IMR-90 (cell line): ENCODE measurements around the gene BCAS1. TPM values are rescaled to one million over a fixed set of nuclear protein-coding genes. Genes with fewer than 3 reads are reported as not detected.

ENCODE experiments used
- ATAC-seq: fragments of 200-7000 bp; cut with Tn5 transposase; 2 replicates; pipeline ENCODE4 v1.9.1; 2020; ENCODE audit warnings: low read depth, mild to moderate bottlenecking, moderate library complexity
- BruUV-seq: library from RNA; stranded (reverse); fragments of 400-500 nt; replicated peaks from 2 replicates; lab custom pipeline; 2021; lab: Mats Ljungman, UMichigan
- CTCF ChIA-PET: fragments of 300-600 bp; formaldehyde crosslinking; extraction: SDS; loops from one replicate; lab custom pipeline; 2021; ENCODE audit warnings: antibody characterized with exemption; lab: Yijun Ruan, JAX
- POLR2A ChIA-PET: fragments of 300-600 bp; sonication (Branson Sonifier 250); formaldehyde crosslinking; loops from one replicate; lab custom pipeline; 2022; ENCODE audit warnings: antibody characterized with exemption; ENCODE audit not compliant: unreplicated experiment; lab: Charles Lee
- DNase-seq: peaks from one replicate; pipeline ENCODE4 v3.0.0; 2013
- H2AFZ ChIP-seq: replicated peaks from 2 replicates; pipeline ENCODE3; 2013; ENCODE audit warnings: low read length, mild to moderate bottlenecking; ENCODE audit not compliant: poor library complexity
- H2AK5ac ChIP-seq: 2 replicates; pipeline ENCODE4 v1.6.1; 2013; ENCODE audit warnings: low read depth, low read length, inconsistent platforms
- H2AK9ac ChIP-seq: replicated peaks from 2 replicates; pipeline ENCODE3; 2013; ENCODE audit warnings: mild to moderate bottlenecking, low read depth, low read length, moderate library complexity; ENCODE audit not compliant: poor library complexity
- H2BK120ac ChIP-seq: 2 replicates; pipeline ENCODE4 v1.6.1; 2013; ENCODE audit warnings: low read depth, low read length, inconsistent platforms
- H2BK15ac ChIP-seq: 3 replicates; pipeline ENCODE4 v1.6.1; 2013; ENCODE audit warnings: low read depth, low read length, inconsistent platforms
- H2BK20ac ChIP-seq: 2 replicates; pipeline ENCODE4 v1.6.1; 2013; ENCODE audit warnings: low read depth, mild to moderate bottlenecking, inconsistent platforms, low read length, moderate library complexity
- H2BK5ac ChIP-seq: 2 replicates; pipeline ENCODE4 v1.6.1; 2013; ENCODE audit warnings: mild to moderate bottlenecking, low read depth, low read length, inconsistent platforms; ENCODE audit not compliant: poor library complexity, severe bottlenecking
- H3K14ac ChIP-seq: replicated peaks from 2 replicates; pipeline ENCODE4 v1.6.1; 2013; ENCODE audit warnings: low read depth, low read length, inconsistent platforms
- H3K18ac ChIP-seq: 2 replicates; pipeline ENCODE4 v1.6.1; 2013; ENCODE audit warnings: low read depth, low read length, control low read depth
- H3K23ac ChIP-seq: 2 replicates; pipeline ENCODE4 v1.6.1; 2013; ENCODE audit warnings: low read depth, low read length, inconsistent platforms
- H3K27ac ChIP-seq: 2 replicates; pipeline ENCODE4 v1.5.1; 2013; ENCODE audit warnings: mild to moderate bottlenecking, control low read depth, low read length; ENCODE audit not compliant: insufficient read depth
- H3K27me3 ChIP-seq: 2 replicates; pipeline ENCODE4 v1.6.1; 2013; ENCODE audit warnings: low read length; ENCODE audit not compliant: control insufficient read depth, insufficient read depth
- H3K36me3 ChIP-seq: 2 replicates; pipeline ENCODE4 v1.6.1; 2013; ENCODE audit warnings: low read length, mixed read lengths; ENCODE audit not compliant: control insufficient read depth, insufficient read depth
- H3K4ac ChIP-seq: 2 replicates; pipeline ENCODE4 v1.6.1; 2013; ENCODE audit warnings: low read depth, low read length, inconsistent platforms
- H3K4me1 ChIP-seq: 2 replicates; pipeline ENCODE4 v1.6.1; 2013; ENCODE audit warnings: low read length, mixed read lengths; ENCODE audit not compliant: control insufficient read depth, insufficient read depth
- H3K4me2 ChIP-seq: 2 replicates; pipeline ENCODE4 v1.6.1; 2013; ENCODE audit warnings: low read depth, mild to moderate bottlenecking, control low read depth, low read length, moderate library complexity
- H3K4me3 ChIP-seq: 2 replicates; pipeline ENCODE4 v1.5.1; 2013; ENCODE audit warnings: low read depth, mild to moderate bottlenecking, control low read depth, low read length, moderate library complexity; ENCODE audit not compliant: insufficient read depth
- H3K56ac ChIP-seq: 2 replicates; pipeline ENCODE4 v1.6.1; 2013; ENCODE audit warnings: low read length, inconsistent platforms; ENCODE audit not compliant: insufficient read depth; ENCODE audit errors: extremely low read depth
- H3K79me1 ChIP-seq, 2 experiments: 2 replicates each; pipeline ENCODE4 v1.6.1; 2013; ENCODE audit warnings: low read length in 2 of 2, inconsistent platforms in 1 of 2, low read depth in 1 of 2
- H3K9ac ChIP-seq: 2 replicates; pipeline ENCODE4 v1.6.1; 2013; ENCODE audit warnings: low read depth, low read length, control low read depth
- H3K9me1 ChIP-seq: 2 replicates; pipeline ENCODE4 v1.6.1; 2013; ENCODE audit warnings: low read length, inconsistent platforms; ENCODE audit not compliant: insufficient read depth
- H3K9me3 ChIP-seq: 2 replicates; pipeline ENCODE4 v1.6.1; 2013; ENCODE audit warnings: low read length; ENCODE audit not compliant: control insufficient read depth, insufficient read depth
- H4K20me1 ChIP-seq: 2 replicates; pipeline ENCODE4 v1.6.1; 2013; ENCODE audit warnings: low read length, inconsistent platforms; ENCODE audit not compliant: insufficient read depth
- H4K5ac ChIP-seq: 2 replicates; pipeline ENCODE4 v1.6.1; 2013; ENCODE audit warnings: mild to moderate bottlenecking, low read depth, low read length, control low read depth
- H4K8ac ChIP-seq, 2 experiments: 2 replicates each; pipeline ENCODE4 v1.6.1; 2013; ENCODE audit warnings: low read depth in 2 of 2, low read length in 2 of 2, control low read depth in 1 of 2, inconsistent platforms in 1 of 2
- H4K91ac ChIP-seq: 2 replicates; pipeline ENCODE4 v1.6.1; 2013; ENCODE audit warnings: low read depth, low read length, inconsistent platforms; ENCODE audit not compliant: insufficient read depth
- BHLHE40 ChIP-seq: fragments of 150-350 bp; IDR thresholded peaks from 2 replicates; pipeline ENCODE4 v1.6.1; 2016; ENCODE audit warnings: mild to moderate bottlenecking, low read depth, low read length
- CHD1 ChIP-seq: IDR thresholded peaks from 2 replicates; pipeline ENCODE4 v1.6.1; 2012; ENCODE audit warnings: low read depth, low read length, improper control_type of control experiment
- FOS ChIP-seq: fragments of 150-350 bp; IDR thresholded peaks from 2 replicates; pipeline ENCODE4 v1.6.1; 2016; ENCODE audit warnings: low read depth, low read length
- MAFK ChIP-seq: IDR thresholded peaks from 2 replicates; pipeline ENCODE4 v1.6.1; 2012; ENCODE audit warnings: low read depth, low read length, improper control_type of control experiment
- MAZ ChIP-seq: IDR thresholded peaks from 2 replicates; pipeline ENCODE4 v1.6.1; 2012; ENCODE audit warnings: low read depth, mild to moderate bottlenecking, low read length, improper control_type of control experiment, moderate library complexity, borderline replicate concordance
- MXI1 ChIP-seq: IDR thresholded peaks from 2 replicates; pipeline ENCODE4 v1.6.1; 2012; ENCODE audit warnings: low read depth, mild to moderate bottlenecking, low read length, moderate library complexity, borderline replicate concordance
- NFE2L2 ChIP-seq: fragments of 150-350 bp; IDR thresholded peaks from 2 replicates; pipeline ENCODE4 v1.6.1; 2016; ENCODE audit warnings: low read depth, mild to moderate bottlenecking, low read length
- POLR2A ChIP-seq: IDR thresholded peaks from 2 replicates; pipeline ENCODE4 v1.6.1; 2012; ENCODE audit warnings: mild to moderate bottlenecking, low read depth, low read length
- RAD21 ChIP-seq: IDR thresholded peaks from 2 replicates; pipeline ENCODE4 v1.6.1; 2012; ENCODE audit warnings: low read length, improper control_type of control experiment
- SMC3 ChIP-seq: fragments of 150-350 bp; IDR thresholded peaks from 2 replicates; pipeline ENCODE4 v1.6.1; 2016; ENCODE audit warnings: low read depth, mild to moderate bottlenecking, antibody characterized with exemption, low read length, moderate library complexity
- WGBS, 2 experiments: methylation state at CpG; one replicate each; pipeline versions ENCODE4 v1.1.5 to v1.1.7; 2013; ENCODE audit warnings: missing lambda C conversion rate in 2 of 2; ENCODE audit not compliant: insufficient read length in 1 of 2; ENCODE audit errors: extremely low coverage in 2 of 2; 5-methylcytosine and 5-hydroxymethylcytosine counted together
- dilution Hi-C: fragments of 300-500 bp; cut with HindIII; formaldehyde crosslinking; loops from one replicate; pipeline ENCODE4 v1.14.3; 2018; ENCODE audit warnings: low sequenced_read_pairs; ENCODE audit not compliant: unreplicated experiment
- in situ Hi-C: fragments of 300-500 bp; cut with MboI; formaldehyde crosslinking; loops from 3 replicates; pipeline ENCODE4 v1.14.3; 2019; ENCODE audit warnings: low sequenced_read_pairs, inconsistent platforms, mixed read lengths
- intact Hi-C: fragments of 100-400 bp; cut with micrococcal nuclease; formaldehyde crosslinking; loops from 2 replicates; pipeline ENCODE4 v1.10.0; 2022
- polyA plus RNA-seq, 3 experiments: library from polyadenylated mRNA; depleted of rRNA; stranded (reverse); fragments of >200 nt; gene quantifications; 2 replicates each; pipeline ENCODE4 v1.2.3, GENCODE V29; 2012; ENCODE audit warnings: low replicate concordance in 1 of 3
- total RNA-seq: library from RNA; depleted of rRNA; stranded (reverse); fragments of >200 nt; gene quantifications from 2 replicates; pipeline ENCODE4 v1.2.3, GENCODE V29; 2012
- TF ChIP-seq, protein P1 (sequence below): fragments of 150-350 bp; IDR thresholded peaks from 2 replicates; pipeline ENCODE4 v1.6.1; 2017; ENCODE audit warnings: mild to moderate bottlenecking, antibody characterized with exemption, low read length, low read depth

Gene BCAS1
- total and polyA plus RNA-seq, 2 of the 4 experiments (the other 2 are of a cell fraction), result under 0.01 TPM; not detected in 1

GRCh38 chr20:54076259-54076658, 5.9 kb upstream of the BCAS1 start:
- Histone ChIP-seq H3K9ac (no peak overlapping the region), H3K56ac (no peak overlapping the region), H2BK15ac (no peak overlapping the region), H2AFZ (no peak overlapping the region), H2BK5ac (no peak overlapping the region), H2BK120ac (no peak overlapping the region), H2AK5ac (no peak overlapping the region), H3K9me3 (no peaks in the 10 kb centered on the region), H3K18ac (no peak overlapping the region), H4K20me1 (no peaks in the 10 kb centered on the region), H3K14ac (no peak overlapping the region), H3K4me3 (no peak overlapping the region), H3K36me3 (no peaks in the 10 kb centered on the region), H3K4me1 (no peaks in the 10 kb centered on the region), H3K9me1 (no peaks in the 10 kb centered on the region), H3K27ac (no peak overlapping the region), H4K5ac (no peak overlapping the region), H4K8ac (no peak overlapping the region), H2AK9ac (no peak overlapping the region), H3K79me1 (no peaks in the 10 kb centered on the region), H4K91ac (no peak overlapping the region), H3K23ac (no peak overlapping the region), H3K4ac (no peak overlapping the region), H3K27me3 (peaks cover 2% of the 10 kb centered on the region; the same call in 1 of the 2 replicates), H3K4me2 (no peak overlapping the region), H2BK20ac (no peak overlapping the region)
- ChIA-PET CTCF (no interaction called here), POLR2A (no interaction called here)
- WGBS, 2 experiments, result no CpG with 5 or more reads among the region's 3 CpGs
- no TSS peak for BruUV-seq
- intact Hi-C loops (no loop called here), in situ Hi-C loops (loop anchor here (25.0 kb wide), 1 partner anchor 89 kb away; no protein-coding TSS in a partner anchor), dilution Hi-C loops (loop anchor here (25.0 kb wide), 1 partner anchor 111 kb away; no protein-coding TSS in a partner anchor)
- ATAC-seq, result no peak
- no peak for DNase-seq
- TF ChIP-seq, protein P1, sequence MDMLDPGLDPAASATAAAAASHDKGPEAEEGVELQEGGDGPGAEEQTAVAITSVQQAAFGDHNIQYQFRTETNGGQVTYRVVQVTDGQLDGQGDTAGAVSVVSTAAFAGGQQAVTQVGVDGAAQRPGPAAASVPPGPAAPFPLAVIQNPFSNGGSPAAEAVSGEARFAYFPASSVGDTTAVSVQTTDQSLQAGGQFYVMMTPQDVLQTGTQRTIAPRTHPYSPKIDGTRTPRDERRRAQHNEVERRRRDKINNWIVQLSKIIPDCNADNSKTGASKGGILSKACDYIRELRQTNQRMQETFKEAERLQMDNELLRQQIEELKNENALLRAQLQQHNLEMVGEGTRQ, result no peak
- TF ChIP-seq MXI1 (no peak), POLR2A (no peak), MAFK (no peak), RAD21 (no peak), SMC3 (no peak), BHLHE40 (no peak), FOS (no peak), MAZ (no peak), CHD1 (no peak), NFE2L2 (no peak)
